GM23338 (cell line): ENCODE measurements around the gene C20orf204.

ENCODE experiments used
- CREB1 ChIP-seq: fragments of 250-450 bp; sonication (Bioruptor Pico); IDR thresholded peaks from 2 replicates; pipeline ENCODE4 v1.5.0; 2020; ENCODE audit warnings: low read depth, mild to moderate bottlenecking, moderate library complexity
- ETS1 ChIP-seq: IDR thresholded peaks from 2 replicates; pipeline ENCODE4 v1.6.1; 2016; ENCODE audit warnings: antibody characterized with exemption
- EZH2 ChIP-seq: fragments of 200-600 bp; sonication (generic); IDR thresholded peaks from one replicate; pipeline ENCODE4 v1.8.0; 2017; ENCODE audit warnings: antibody characterized with exemption, mild to moderate bottlenecking, low read depth; ENCODE audit not compliant: unreplicated experiment
- POLR2AphosphoS5 ChIP-seq: IDR thresholded peaks from 2 replicates; pipeline ENCODE4 v1.6.1; 2016; ENCODE audit warnings: antibody characterized with exemption, low read depth
- REST ChIP-seq: IDR thresholded peaks from one replicate; pipeline ENCODE4 v1.6.1; 2018; ENCODE audit warnings: antibody characterized with exemption; ENCODE audit not compliant: unreplicated experiment
- TF ChIP-seq, protein P1 (sequence below), 2 experiments: fragments of 200-600 bp in 1 of 2; sonication (generic) in 1 of 2; conservative IDR thresholded peaks; 2 replicates each; pipeline versions ENCODE4 v1.5.1 to v1.6.1; 2016 to 2017; ENCODE audit warnings: antibody characterized with exemption in 2 of 2, low read depth in 2 of 2, mild to moderate bottlenecking in 2 of 2, moderate library complexity in 1 of 2

GRCh38 chr20:64077876-64078551 lies 42.0 kb downstream of the C20orf204 start:
- no peak for TF ChIP-seq CREB1
- TF ChIP-seq, protein P1, sequence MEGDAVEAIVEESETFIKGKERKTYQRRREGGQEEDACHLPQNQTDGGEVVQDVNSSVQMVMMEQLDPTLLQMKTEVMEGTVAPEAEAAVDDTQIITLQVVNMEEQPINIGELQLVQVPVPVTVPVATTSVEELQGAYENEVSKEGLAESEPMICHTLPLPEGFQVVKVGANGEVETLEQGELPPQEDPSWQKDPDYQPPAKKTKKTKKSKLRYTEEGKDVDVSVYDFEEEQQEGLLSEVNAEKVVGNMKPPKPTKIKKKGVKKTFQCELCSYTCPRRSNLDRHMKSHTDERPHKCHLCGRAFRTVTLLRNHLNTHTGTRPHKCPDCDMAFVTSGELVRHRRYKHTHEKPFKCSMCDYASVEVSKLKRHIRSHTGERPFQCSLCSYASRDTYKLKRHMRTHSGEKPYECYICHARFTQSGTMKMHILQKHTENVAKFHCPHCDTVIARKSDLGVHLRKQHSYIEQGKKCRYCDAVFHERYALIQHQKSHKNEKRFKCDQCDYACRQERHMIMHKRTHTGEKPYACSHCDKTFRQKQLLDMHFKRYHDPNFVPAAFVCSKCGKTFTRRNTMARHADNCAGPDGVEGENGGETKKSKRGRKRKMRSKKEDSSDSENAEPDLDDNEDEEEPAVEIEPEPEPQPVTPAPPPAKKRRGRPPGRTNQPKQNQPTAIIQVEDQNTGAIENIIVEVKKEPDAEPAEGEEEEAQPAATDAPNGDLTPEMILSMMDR (conservative IDR thresholded peaks at IDR 0.05; ENCODE audit: low read depth in 2 of 2), result no peak
- no peak for TF ChIP-seq REST
- no peak for TF ChIP-seq EZH2
- no peak for TF ChIP-seq POLR2AphosphoS5
- no peak for TF ChIP-seq ETS1
